ENCODE measurements around the gene PLGRKT.
"Not testable (repeated sequence)": the region's sequence is repeated elsewhere in the genome, so short reads cannot be mapped to it uniquely, and the experiment has no call there.

Gene PLGRKT

GRCh38 chr9:5357431-5358105, 80.2 kb downstream of the PLGRKT start:
- TF ChIP-seq, protein P1, sequence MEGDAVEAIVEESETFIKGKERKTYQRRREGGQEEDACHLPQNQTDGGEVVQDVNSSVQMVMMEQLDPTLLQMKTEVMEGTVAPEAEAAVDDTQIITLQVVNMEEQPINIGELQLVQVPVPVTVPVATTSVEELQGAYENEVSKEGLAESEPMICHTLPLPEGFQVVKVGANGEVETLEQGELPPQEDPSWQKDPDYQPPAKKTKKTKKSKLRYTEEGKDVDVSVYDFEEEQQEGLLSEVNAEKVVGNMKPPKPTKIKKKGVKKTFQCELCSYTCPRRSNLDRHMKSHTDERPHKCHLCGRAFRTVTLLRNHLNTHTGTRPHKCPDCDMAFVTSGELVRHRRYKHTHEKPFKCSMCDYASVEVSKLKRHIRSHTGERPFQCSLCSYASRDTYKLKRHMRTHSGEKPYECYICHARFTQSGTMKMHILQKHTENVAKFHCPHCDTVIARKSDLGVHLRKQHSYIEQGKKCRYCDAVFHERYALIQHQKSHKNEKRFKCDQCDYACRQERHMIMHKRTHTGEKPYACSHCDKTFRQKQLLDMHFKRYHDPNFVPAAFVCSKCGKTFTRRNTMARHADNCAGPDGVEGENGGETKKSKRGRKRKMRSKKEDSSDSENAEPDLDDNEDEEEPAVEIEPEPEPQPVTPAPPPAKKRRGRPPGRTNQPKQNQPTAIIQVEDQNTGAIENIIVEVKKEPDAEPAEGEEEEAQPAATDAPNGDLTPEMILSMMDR (IDR thresholded peaks at IDR 0.05; ENCODE audit: low read depth, low read length) = no peak

DNA sequence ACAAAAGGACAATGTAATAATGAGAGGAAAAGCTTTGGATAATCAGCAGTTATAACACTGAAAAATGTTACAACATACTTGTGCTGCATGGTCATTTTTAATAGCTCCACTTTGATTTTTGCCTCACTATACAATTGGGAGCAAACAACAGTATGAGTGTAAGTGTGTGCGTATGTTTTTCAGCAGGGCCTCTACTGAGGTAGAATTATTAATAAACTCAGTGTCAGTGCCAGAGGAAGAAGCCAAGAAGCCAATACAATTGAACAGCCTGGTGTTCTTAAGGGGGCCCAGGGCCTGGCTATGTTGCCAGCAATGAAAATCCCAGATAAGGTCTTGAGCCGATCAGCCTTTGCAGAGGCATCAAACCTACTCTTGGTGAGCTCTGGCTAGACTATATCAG, 81.9 kb downstream of the PLGRKT start:
- no peak for DNase-seq (ENCODE audit: low read depth in 2 of 2)
- TF ChIP-seq, protein P1 (IDR thresholded peaks at IDR 0.05; ENCODE audit: low read depth, low read length) = no peak
- no peak overlapping the region for H3K4me3 ChIP-seq (replicated peaks in 1 of 2; ENCODE audit: low read depth in 2 of 2, low read length in 2 of 2)

More at GRCh38 chr9:5357431-5358105, 80.2 kb downstream of the PLGRKT start:
- no peak overlapping the region for H3K4me3 ChIP-seq (replicated peaks in 1 of 2; ENCODE audit: low read depth in 2 of 2, low read length in 2 of 2)
- DNase-seq (ENCODE audit: low read depth in 2 of 2) = no peak

GRCh38 chr9:5355226-5355625, 82.5 kb downstream of the PLGRKT start:
- TF ChIP-seq, protein P1 (IDR thresholded peaks at IDR 0.05; ENCODE audit: low read depth, low read length) = no peak
- no peak for DNase-seq (ENCODE audit: low read depth in 2 of 2)
- no peak overlapping the region for H3K4me3 ChIP-seq (replicated peaks in 1 of 2; ENCODE audit: low read depth in 2 of 2, low read length in 2 of 2)

- H3K4me3 ChIP-seq (replicated peaks in 1 of 2; ENCODE audit: low read depth in 2 of 2, low read length in 2 of 2) = no peak overlapping the region
- TF ChIP-seq, protein P1 (IDR thresholded peaks at IDR 0.05; ENCODE audit: low read depth, low read length) = no peak
- no peak for DNase-seq (ENCODE audit: low read depth in 2 of 2)
Measured at GRCh38 chr9:5354184-5354583, 83.5 kb downstream of the PLGRKT start.

DNA sequence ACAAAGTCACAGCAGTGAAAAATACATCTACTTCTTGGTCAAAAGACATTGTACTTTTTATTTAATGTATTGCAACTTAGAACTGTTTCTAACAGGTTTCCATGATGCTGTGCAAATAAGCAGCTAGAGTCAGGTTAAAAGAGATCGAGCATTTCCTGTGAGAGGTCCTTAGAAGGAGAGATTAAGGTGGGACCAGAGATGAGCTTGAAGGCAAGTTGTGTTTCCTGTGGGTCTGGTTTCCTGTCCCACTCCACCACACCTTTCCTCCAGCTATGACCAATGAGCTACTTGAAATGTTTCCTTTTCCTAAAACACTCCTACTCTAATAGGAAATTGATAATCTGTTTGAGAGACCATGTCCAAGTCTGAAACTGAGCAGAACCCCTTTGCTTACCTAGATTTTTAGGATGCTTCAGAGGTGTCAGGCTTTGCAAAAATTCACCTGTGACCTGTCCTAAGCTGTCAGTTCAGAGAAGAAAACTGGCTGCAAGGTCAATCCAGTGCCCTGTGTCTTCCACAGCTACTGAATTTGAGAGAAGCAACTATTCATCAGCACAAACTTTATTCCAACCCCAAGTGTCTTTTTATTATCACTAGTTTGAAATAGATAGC, 85.0 kb downstream of the PLGRKT start:
- no peak overlapping the region for H3K4me3 ChIP-seq (replicated peaks in 1 of 2; ENCODE audit: low read depth in 2 of 2, low read length in 2 of 2)
- no peak for DNase-seq (ENCODE audit: low read depth in 2 of 2)
- TF ChIP-seq, protein P1 (IDR thresholded peaks at IDR 0.05; ENCODE audit: low read depth, low read length) = no peak

DNA sequence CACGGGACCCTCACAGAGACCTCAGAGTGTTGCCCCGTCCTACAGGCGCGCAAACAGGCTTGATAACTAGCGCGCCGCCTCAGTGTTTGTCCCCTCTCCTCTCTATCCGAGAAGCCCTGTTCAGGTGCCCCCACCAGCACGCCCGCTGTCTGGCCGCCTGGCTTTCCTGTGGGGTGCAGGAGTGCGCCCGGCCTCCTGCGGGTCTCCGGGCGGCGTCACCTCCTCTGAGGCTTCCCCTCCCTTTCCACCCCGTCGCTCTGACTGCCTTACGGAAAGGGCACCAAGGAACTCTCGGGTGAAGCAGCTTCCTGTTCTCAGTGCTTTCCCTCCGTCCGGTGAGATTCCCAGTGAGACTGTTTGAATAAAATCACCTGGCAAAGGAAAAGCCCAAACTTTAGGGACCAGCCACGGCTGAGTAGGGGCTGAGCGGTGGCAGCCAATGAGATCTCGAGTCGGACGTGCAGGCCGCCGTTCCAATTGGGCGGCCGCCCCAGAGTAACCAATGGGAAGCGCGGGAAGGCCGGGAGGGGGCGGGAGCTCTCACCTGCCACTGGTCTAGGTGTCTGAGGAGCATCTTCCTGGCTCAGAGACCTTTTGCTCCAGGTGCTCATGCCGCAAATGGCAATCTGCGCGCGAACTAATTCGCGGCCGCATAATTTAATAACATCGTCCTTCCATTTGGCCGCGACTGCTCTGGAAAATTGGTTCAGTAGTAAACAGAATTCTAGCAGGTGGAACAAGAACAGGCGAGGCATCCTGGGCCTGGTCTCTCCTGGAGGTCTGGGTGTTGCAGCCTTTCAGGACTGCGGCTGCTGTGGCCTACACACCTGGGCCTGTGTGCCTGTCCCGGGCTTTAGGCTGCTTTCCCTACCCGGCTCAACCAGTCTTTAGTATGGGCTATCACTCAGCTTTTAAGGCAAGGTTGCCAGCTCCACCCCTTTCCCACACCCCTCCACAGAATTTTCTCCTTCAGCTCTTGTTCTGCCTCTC, 98.4 kb downstream of the PLGRKT start, which contains the start of gene RLN1:
TSS of gene RLN1 (minus strand) at position 885 of the 990 bp plus-strand sequence. CDS start at position 755, 130 bp downstream.
- DNase-seq (ENCODE audit: low read depth in 2 of 2); H3K4me3 ChIP-seq (replicated peaks in 1 of 2; ENCODE audit: low read depth in 2 of 2, low read length in 2 of 2): not testable (repeated sequence)
